ENCODE data around the gene MIOS.
A peak's percentile ranks its signal among the peaks of the same experiment; 100 is the strongest.

MIOS gene

DNA sequence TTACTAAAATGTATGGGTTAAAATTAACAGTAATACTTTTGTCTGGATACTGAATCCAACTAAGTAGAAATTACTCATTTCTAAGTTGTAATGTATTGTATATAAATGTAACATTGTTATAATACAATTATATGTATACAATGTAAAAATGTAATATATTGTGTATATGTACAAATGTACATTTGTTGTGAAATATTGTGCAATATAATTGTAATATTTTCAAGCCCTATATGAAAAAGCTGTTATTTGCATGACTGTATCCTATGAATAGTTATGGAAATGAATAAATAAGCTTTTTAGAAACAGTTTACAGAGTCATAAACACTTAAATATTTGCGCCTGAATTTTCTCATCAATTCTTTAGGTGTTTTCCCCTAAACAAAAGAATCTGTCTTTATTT lies 53.6 kb downstream of the MIOS start:
- DNase-seq (ENCODE audit: low spot score) (no peak), ATAC-seq (ENCODE audit: low read depth) (no peak)
- no peak overlapping the region for H3K27ac ChIP-seq (ENCODE audit: poor library complexity, severe bottlenecking)
- H3K36me3 ChIP-seq (ENCODE audit: low read depth) = no peaks in the 10 kb centered on the region
- TF ChIP-seq, protein P1, sequence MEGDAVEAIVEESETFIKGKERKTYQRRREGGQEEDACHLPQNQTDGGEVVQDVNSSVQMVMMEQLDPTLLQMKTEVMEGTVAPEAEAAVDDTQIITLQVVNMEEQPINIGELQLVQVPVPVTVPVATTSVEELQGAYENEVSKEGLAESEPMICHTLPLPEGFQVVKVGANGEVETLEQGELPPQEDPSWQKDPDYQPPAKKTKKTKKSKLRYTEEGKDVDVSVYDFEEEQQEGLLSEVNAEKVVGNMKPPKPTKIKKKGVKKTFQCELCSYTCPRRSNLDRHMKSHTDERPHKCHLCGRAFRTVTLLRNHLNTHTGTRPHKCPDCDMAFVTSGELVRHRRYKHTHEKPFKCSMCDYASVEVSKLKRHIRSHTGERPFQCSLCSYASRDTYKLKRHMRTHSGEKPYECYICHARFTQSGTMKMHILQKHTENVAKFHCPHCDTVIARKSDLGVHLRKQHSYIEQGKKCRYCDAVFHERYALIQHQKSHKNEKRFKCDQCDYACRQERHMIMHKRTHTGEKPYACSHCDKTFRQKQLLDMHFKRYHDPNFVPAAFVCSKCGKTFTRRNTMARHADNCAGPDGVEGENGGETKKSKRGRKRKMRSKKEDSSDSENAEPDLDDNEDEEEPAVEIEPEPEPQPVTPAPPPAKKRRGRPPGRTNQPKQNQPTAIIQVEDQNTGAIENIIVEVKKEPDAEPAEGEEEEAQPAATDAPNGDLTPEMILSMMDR (IDR thresholded peaks at IDR 0.05; ENCODE audit: poor library complexity, severe bottlenecking) = no peak
- H3K4me1 ChIP-seq (ENCODE audit: insufficient read depth, poor library complexity, severe bottlenecking) = no peaks in the 10 kb centered on the region
- no peaks in the 10 kb centered on the region for H3K9me3 ChIP-seq (ENCODE audit: severe bottlenecking)
- no peaks in the 10 kb centered on the region for H3K27me3 ChIP-seq (ENCODE audit: insufficient read depth, poor library complexity, severe bottlenecking)
- H3K4me3 ChIP-seq (ENCODE audit: severe bottlenecking) = no peak overlapping the region

DNA sequence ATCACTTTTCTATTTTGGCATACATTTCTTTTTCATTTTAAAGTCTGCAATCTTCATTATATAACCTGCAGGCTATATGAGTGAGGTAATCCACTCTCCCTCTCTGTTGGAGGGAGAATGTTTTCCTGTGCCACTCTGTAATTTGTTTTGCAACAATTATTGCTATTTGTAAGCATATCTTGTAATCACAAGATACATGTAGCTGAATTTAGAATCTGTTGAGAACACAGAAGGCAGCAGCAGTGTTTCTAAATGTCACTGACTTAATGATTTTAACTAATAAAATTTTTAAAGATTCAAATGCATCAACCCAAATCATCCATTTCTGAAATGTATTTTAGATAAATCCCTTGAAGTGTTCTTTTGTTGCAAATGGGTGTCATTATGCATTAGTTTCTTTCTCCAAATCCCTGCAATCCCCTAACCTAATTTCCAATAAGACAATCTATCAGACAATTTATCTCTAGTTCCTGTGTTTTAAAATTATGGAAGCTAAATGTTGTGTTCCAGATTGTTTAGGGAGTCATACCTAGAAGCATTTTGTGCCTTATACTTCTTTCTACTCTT lies 54.0 kb downstream of the MIOS start:
- Histone ChIP-seq H3K4me3 (ENCODE audit: severe bottlenecking) (no peak overlapping the region), H3K9me3 (ENCODE audit: severe bottlenecking) (no peaks in the 10 kb centered on the region), H3K27ac (ENCODE audit: poor library complexity, severe bottlenecking) (no peak overlapping the region), H3K27me3 (ENCODE audit: insufficient read depth, poor library complexity, severe bottlenecking) (no peaks in the 10 kb centered on the region), H3K4me1 (ENCODE audit: insufficient read depth, poor library complexity, severe bottlenecking) (no peaks in the 10 kb centered on the region), H3K36me3 (ENCODE audit: low read depth) (no peaks in the 10 kb centered on the region)
- TF ChIP-seq, protein P1 (IDR thresholded peaks at IDR 0.05; ENCODE audit: poor library complexity, severe bottlenecking) = no peak
- ATAC-seq (ENCODE audit: low read depth) (no peak), DNase-seq (ENCODE audit: low spot score) (no peak)

DNA sequence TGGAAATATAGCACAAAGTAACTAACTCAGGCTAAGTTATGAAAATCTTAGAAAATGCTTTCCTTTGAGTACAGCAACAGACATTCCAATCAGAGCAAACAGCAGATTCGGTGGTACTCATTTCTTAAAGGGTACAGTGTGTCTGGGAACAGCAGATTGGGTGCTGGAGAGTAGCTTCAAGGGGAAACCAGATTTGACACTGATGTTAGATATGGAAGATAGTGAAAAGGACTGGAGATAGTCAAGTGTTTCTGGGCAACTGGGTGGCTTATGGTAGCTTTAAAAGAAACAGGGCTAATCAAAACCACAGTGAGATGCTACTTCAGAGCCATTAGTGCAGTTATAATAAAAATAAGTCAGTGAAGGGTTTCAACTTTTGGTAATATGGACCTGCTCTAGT lies 61.8 kb downstream of the MIOS start:
- TF ChIP-seq, protein P1 (IDR thresholded peaks at IDR 0.05; ENCODE audit: poor library complexity, severe bottlenecking) = no peak
- no peak for DNase-seq (ENCODE audit: low spot score)
- Histone ChIP-seq H3K4me1 (ENCODE audit: insufficient read depth, poor library complexity, severe bottlenecking) (no peaks in the 10 kb centered on the region), H3K9me3 (ENCODE audit: severe bottlenecking) (no peaks in the 10 kb centered on the region), H3K36me3 (ENCODE audit: low read depth) (no peaks in the 10 kb centered on the region), H3K4me3 (ENCODE audit: severe bottlenecking) (no peak overlapping the region), H3K27ac (ENCODE audit: poor library complexity, severe bottlenecking) (no peak overlapping the region), H3K27me3 (ENCODE audit: insufficient read depth, poor library complexity, severe bottlenecking) (no peaks in the 10 kb centered on the region)
- ATAC-seq (ENCODE audit: low read depth) = no peak

DNA sequence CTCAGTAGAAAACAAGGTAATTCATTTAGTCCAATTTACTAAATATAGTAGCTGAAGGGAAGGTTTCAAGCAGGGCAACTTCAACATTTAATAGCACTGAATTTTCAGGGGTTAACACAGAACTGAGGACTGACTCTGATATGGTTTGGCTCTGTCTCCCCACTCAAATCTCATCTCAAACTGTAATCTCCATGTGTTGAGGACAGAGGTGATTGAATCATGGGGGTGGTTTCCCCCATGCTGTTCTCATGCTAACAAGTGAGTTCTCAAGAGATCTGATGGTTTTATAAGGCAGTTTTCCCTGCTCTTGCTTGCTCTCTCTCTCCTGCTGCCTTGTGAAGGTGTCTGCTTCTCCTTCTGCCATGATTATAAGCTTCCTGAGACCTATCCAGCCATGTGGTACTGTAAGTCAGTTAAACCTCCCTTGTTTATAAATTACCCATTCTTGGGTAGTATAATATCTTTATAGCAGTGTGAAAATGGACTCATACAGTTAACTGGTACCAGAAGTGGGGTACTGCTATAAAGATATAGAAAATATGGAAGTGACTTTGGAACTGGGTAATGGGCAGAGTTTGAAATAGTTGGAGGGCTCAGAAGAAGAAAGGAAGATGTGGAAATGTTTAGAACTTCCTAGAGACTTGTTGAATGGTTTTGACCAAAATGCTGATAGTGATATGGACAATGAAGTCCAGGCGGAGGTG lies 64.1 kb downstream of the MIOS start:
- TF ChIP-seq, protein P1 (IDR thresholded peaks at IDR 0.05; ENCODE audit: poor library complexity, severe bottlenecking) = no peak
- Histone ChIP-seq H3K4me1 (ENCODE audit: insufficient read depth, poor library complexity, severe bottlenecking) (no peaks in the 10 kb centered on the region), H3K36me3 (ENCODE audit: low read depth) (no peaks in the 10 kb centered on the region), H3K27ac (ENCODE audit: poor library complexity, severe bottlenecking) (no peak overlapping the region), H3K9me3 (ENCODE audit: severe bottlenecking) (no peaks in the 10 kb centered on the region), H3K27me3 (ENCODE audit: insufficient read depth, poor library complexity, severe bottlenecking) (no peaks in the 10 kb centered on the region), H3K4me3 (ENCODE audit: severe bottlenecking) (no peak overlapping the region)
- no peak for ATAC-seq (ENCODE audit: low read depth)
- no peak for DNase-seq (ENCODE audit: low spot score)

DNA sequence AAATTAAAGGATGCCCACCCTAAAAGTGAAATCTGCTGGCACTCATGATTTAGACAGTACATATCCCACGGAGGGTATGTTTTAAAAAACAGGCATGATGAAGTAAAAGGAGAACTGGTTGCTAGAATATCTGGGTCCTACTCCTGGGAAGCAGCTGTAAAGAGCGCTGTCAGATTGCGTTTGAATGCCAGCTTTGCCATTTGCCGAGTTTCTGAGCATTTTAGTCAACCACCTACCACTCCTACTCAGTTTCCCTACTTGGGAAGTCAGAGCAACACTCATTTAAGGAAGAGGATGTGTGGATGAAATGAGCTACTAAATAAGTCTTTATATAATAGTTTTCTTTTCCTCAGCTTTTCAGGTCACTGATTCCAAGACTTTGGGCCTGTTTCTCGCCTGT lies 72.7 kb downstream of the MIOS start:
- TF ChIP-seq, protein P1 (IDR thresholded peaks at IDR 0.05; ENCODE audit: poor library complexity, severe bottlenecking) = no peak
- no peak for DNase-seq (ENCODE audit: low spot score)
- H3K27ac ChIP-seq (ENCODE audit: poor library complexity, severe bottlenecking) = peak overlapping the region; percentile 46

More for the DNA sequence above, 72.7 kb downstream of the MIOS start:
- Histone ChIP-seq H3K36me3 (ENCODE audit: low read depth) (peaks cover 19% of the 10 kb centered on the region), H3K4me3 (ENCODE audit: severe bottlenecking) (peak overlapping the region; percentile 58), H3K4me1 (ENCODE audit: insufficient read depth, poor library complexity, severe bottlenecking) (no peaks in the 10 kb centered on the region), H3K27me3 (ENCODE audit: insufficient read depth, poor library complexity, severe bottlenecking) (no peaks in the 10 kb centered on the region), H3K9me3 (ENCODE audit: severe bottlenecking) (no peaks in the 10 kb centered on the region)
- ATAC-seq (ENCODE audit: low read depth) = no peak
